Right lobe of liver (tissue), 4 donors: ENCODE measurements around the gene TEDC2.

Experiments used
- CTCF ChIP-seq, 4 donors: fragments of 200-600 bp in 3 of 4; fragments of 450-650 bp in 1 of 4; IDR thresholded peaks; one replicate each; pipeline versions ENCODE4 v1.5.1 to v1.8.0; 2016 to 2022; ENCODE audit warnings: antibody characterized with exemption in 4 of 4, mild to moderate bottlenecking in 2 of 4
- POLR2A ChIP-seq: fragments of 450-650 bp; IDR thresholded peaks from one replicate; pipeline ENCODE4 v1.6.1; 2017; ENCODE audit warnings: antibody characterized with exemption, mild to moderate bottlenecking
- donor health status: DM: no; HTN: no; CAD: no.
- donor health status: DM: no; HTN: no; CAD: no.
- donor health status: DM: no; HTN: yes; CAD: no.

- no peak for TF ChIP-seq POLR2A
- TF ChIP-seq CTCF (IDR thresholded peaks at IDR 0.05) = no peak
These were observed 8.4 kb downstream of the TEDC2 start for GRCh38 chr16:2468233-2468724.
